GM10847 (cell line): ENCODE data around the gene RRH.

Source experiments
- POLR2A ChIP-seq: IDR thresholded peaks from 2 replicates; pipeline ENCODE4 v1.6.1; 2011; ENCODE audit not compliant: insufficient read length; ENCODE audit errors: extremely low read depth

Gene RRH

GRCh38 chr4:109875106-109875505, 47.3 kb downstream of the RRH start:
- no peak for TF ChIP-seq POLR2A

GRCh38 chr4:109876634-109877265, 49.0 kb downstream of the RRH start:
- no peak for TF ChIP-seq POLR2A

- no peak for TF ChIP-seq POLR2A
These were observed 49.6 kb downstream of the RRH start for GRCh38 chr4:109877400-109877799.

GRCh38 chr4:109878355-109878754, 50.6 kb downstream of the RRH start:
- no peak for TF ChIP-seq POLR2A

- TF ChIP-seq POLR2A: no peak
These were observed 51.3 kb downstream of the RRH start for GRCh38 chr4:109879081-109879480.

- no peak for TF ChIP-seq POLR2A
These were observed 52.0 kb downstream of the RRH start for GRCh38 chr4:109879636-109880314.

- no peak for TF ChIP-seq POLR2A
These were observed 58.5 kb downstream of the RRH start for GRCh38 chr4:109886303-109886702.

GRCh38 chr4:109887071-109887470, 59.3 kb downstream of the RRH start:
- no peak for TF ChIP-seq POLR2A

GRCh38 chr4:109890076-109890475, 62.3 kb downstream of the RRH start:
- no peak for TF ChIP-seq POLR2A
